ENCODE results near the gene ZNF362.
A peak's percentile ranks its signal among the peaks of the same experiment; 100 is the strongest.

Gene ZNF362

DNA sequence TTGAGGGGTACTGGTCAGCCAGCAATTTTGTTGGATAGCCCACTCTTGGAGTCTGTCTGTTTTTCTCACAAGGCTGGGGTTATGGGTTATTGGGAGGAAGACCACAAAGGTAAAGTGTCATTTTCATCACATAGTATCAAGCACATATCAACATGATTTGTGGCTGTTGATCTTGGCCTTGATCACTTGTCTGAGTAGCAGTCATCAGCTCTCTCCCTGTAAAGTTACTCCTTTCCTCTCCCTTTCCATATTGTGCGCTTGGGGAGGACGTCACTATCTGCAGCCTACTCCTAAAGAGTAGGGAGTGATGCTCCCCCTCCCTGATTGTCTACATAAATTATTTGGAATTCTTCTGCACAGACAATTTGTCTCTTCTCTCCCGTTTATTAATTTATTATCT is 1.8 kb upstream of the ZNF362 start:
- DNase-seq (ENCODE audit: low read depth), result no peak
- no peak for TF ChIP-seq CTCF (IDR thresholded peaks at IDR 0.05; ENCODE audit: insufficient read depth, low read depth, low read length, missing control alignments)
- no peak overlapping the region for H3K4me3 ChIP-seq (ENCODE audit: low read length)

- TF ChIP-seq CTCF (IDR thresholded peaks at IDR 0.05; ENCODE audit: insufficient read depth, low read depth, low read length, missing control alignments), result no peak
- peak overlapping the region; percentile 30 for H3K4me3 ChIP-seq (ENCODE audit: low read length)
- peak; percentile 73 for DNase-seq (ENCODE audit: low read depth)
Observed at GRCh38 chr1:33255347-33256220, 708 bp upstream of the ZNF362 start.

- DNase-seq (ENCODE audit: low read depth), result no peak
- TF ChIP-seq CTCF (IDR thresholded peaks at IDR 0.05; ENCODE audit: insufficient read depth, low read depth, low read length, missing control alignments), result no peak
- H3K4me3 ChIP-seq (ENCODE audit: low read length), result no peak overlapping the region
Observed at GRCh38 chr1:33256221-33256470, 146 bp upstream of the ZNF362 start.

- no peak for DNase-seq (ENCODE audit: low read depth)
- TF ChIP-seq CTCF (IDR thresholded peaks at IDR 0.05; ENCODE audit: insufficient read depth, low read depth, low read length, missing control alignments), result no peak
- peak overlapping the region; percentile 70 for H3K4me3 ChIP-seq (ENCODE audit: low read length)
Observed at GRCh38 chr1:33257207-33257771, 997 bp downstream of the ZNF362 start.

GRCh38 chr1:33257772-33258712 is 1.8 kb downstream of the ZNF362 start:
- DNase-seq (ENCODE audit: low read depth), result peak; percentile 26
- no peak for TF ChIP-seq CTCF (IDR thresholded peaks at IDR 0.05; ENCODE audit: insufficient read depth, low read depth, low read length, missing control alignments)
- peak overlapping the region; percentile 70 for H3K4me3 ChIP-seq (ENCODE audit: low read length)

- TF ChIP-seq CTCF (IDR thresholded peaks at IDR 0.05; ENCODE audit: insufficient read depth, low read depth, low read length, missing control alignments), result no peak
- no peak overlapping the region for H3K4me3 ChIP-seq (ENCODE audit: low read length)
- no peak for DNase-seq (ENCODE audit: low read depth)
Observed at GRCh38 chr1:33258788-33259274, 2.5 kb downstream of the ZNF362 start.
